ENCODE data around the gene GFRA4.

Gene GFRA4

DNA sequence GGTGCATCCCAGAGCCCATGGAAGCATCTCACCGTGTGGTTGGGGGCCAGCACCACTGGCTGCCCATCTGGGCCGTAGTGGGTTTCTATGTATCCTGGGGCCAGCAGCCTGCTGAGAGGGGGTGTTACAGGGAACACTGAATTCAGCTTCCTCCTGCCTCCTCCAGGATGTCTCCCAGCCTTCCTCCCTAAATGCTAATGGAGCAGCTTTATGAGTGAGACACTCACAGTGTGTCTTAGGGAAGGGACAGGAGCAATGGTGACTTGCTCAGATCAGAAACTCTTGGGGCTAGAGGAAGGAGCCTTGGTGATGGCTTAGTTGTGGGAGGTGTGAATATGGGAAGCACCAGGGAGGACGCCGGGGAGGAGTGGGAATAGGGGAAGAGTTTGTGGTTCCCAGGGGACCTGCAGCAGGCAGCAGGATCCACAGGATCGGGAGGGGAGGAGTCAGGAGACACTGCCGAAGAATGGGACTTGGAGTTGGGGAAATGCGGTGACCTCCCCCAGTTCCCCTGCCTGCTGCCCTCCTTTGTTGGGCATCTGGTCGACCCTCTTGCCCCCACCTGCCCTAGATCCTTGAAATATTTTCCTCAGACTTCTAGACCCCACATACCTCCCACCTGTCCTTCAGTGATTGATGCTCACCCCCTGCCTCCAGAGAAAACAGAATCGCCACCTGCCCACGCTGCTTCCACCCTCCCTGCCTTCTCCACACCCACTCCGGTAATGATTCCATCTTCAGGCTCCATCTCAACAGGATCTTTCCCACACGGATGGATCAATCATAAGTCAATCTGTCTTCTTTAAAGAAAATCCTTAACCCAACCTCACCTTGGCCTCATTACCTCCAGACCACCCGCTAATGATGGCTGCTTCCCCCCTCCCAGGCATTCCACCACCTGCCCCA lies 12.0 kb upstream of the GFRA4 start:
- in situ Hi-C loops (cut with HindIII; ENCODE audit: low sequenced_read_pairs), result no loop called here
- no peak for DNase-seq (ENCODE audit: low read depth)
- no peak for TF ChIP-seq CTCF (IDR thresholded peaks at IDR 0.05; ENCODE audit: low read depth, low read length, missing control alignments)
- no peak overlapping the region for H3K4me3 ChIP-seq (ENCODE audit: low read depth, low read length)

DNA sequence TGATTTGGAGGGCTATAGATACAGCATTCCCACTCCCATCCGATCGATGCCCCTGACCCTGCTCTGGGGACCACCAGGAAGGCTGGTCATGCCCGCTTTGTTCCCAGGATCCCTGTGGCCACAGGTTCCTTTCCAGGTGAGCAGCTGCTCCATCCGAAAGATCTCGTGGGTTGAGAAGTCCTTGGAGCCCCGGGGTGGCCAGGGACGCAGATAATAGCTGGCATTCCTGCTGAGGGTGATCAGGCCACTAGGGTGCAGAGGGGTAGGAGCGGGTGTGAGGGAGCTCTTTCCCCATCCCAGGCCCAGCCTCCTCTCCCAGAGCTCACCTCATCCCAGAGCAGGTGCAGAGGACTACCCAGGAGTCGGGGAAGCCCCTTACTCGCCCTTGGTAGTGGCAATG lies 11.2 kb upstream of the GFRA4 start:
- DNase-seq (ENCODE audit: low read depth), result no peak
- H3K4me3 ChIP-seq (ENCODE audit: low read depth, low read length), result no peak overlapping the region
- no peak for TF ChIP-seq CTCF (IDR thresholded peaks at IDR 0.05; ENCODE audit: low read depth, low read length, missing control alignments)
- in situ Hi-C loops (cut with HindIII; ENCODE audit: low sequenced_read_pairs), result no loop called here

GRCh38 chr20:3673221-3674070 lies 10.2 kb upstream of the GFRA4 start:
- DNase-seq (ENCODE audit: low read depth), result no peak
- TF ChIP-seq CTCF (IDR thresholded peaks at IDR 0.05; ENCODE audit: low read depth, low read length, missing control alignments), result no peak
- no peak overlapping the region for H3K4me3 ChIP-seq (ENCODE audit: low read depth, low read length)
- in situ Hi-C loops (cut with HindIII; ENCODE audit: low sequenced_read_pairs), result no loop called here

GRCh38 chr20:3672547-3673171 lies 9.5 kb upstream of the GFRA4 start:
- H3K4me3 ChIP-seq (ENCODE audit: low read depth, low read length), result no peak overlapping the region
- no peak for DNase-seq (ENCODE audit: low read depth)
- in situ Hi-C loops (cut with HindIII; ENCODE audit: low sequenced_read_pairs), result no loop called here
- no peak for TF ChIP-seq CTCF (IDR thresholded peaks at IDR 0.05; ENCODE audit: low read depth, low read length, missing control alignments)

DNA sequence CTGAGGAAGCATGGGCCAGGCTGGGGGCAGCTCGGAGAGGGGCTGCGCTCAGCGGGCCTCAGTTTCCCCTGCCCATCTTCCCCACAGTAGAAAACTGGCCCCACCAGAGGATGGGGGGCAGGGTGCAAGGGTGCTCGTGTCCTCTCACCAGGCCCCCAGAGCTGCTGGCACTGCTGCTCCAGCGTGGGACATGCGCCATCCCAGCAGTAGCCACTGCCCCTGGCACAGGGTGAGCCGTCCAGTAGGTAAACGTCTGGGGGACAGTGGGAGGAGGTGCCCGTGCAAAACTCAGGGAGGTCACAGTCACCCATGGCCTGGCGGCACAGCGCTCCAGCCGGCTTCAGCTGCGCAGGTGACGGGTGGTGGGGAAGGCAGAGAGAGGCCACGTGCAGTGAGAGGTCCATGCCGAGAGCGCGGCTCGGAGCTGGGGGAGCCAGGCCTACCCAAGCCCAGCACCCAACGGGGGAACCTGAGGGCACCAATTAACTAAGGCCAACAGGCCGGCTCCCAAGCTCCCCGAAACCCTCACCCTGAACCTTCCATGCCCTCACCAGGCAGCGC lies 8.9 kb upstream of the GFRA4 start:
- H3K4me3 ChIP-seq (ENCODE audit: low read depth, low read length), result no peak overlapping the region
- DNase-seq (ENCODE audit: low read depth), result no peak
- TF ChIP-seq CTCF (IDR thresholded peaks at IDR 0.05; ENCODE audit: low read depth, low read length, missing control alignments), result no peak
- in situ Hi-C loops (cut with HindIII; ENCODE audit: low sequenced_read_pairs), result no loop called here

DNA sequence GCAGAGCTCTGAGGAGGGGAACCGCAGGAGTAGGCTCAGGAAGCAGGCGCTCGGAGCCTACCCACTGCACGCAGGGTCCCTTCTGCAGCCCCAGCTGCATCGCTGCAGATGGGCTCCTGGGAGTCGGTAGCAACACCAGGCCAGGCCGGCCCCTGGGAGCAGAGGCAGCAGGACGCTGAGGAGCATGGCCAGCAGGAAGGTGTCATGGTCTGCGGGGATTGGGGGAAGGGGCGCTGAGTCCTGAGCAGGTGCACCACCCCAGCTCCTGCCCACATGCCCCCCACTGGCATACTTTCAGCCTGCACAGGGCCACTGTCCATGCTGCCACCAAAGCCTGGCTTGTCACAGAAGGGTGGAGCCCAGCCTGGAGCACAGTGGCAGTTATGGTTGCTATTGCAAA lies 7.7 kb upstream of the GFRA4 start:
- no peak for TF ChIP-seq CTCF (IDR thresholded peaks at IDR 0.05; ENCODE audit: low read depth, low read length, missing control alignments)
- H3K4me3 ChIP-seq (ENCODE audit: low read depth, low read length), result no peak overlapping the region
- in situ Hi-C loops (cut with HindIII; ENCODE audit: low sequenced_read_pairs), result no loop called here
- no peak for DNase-seq (ENCODE audit: low read depth)
